Tibial nerve (tissue), 4 donors: ENCODE data around the gene CAPN13.

Experiments used
- CTCF ChIP-seq, 5 experiments: fragments of 200-600 bp in 3 of 5; fragments of 450-650 bp in 2 of 5; sonication (generic) in 3 of 5; IDR thresholded peaks; one replicate each; pipeline ENCODE4 v1.5.1; 2016 to 2019; ENCODE audit warnings: antibody characterized with exemption in 5 of 5, mild to moderate bottlenecking in 3 of 5, moderate library complexity in 2 of 5
- EP300 ChIP-seq, 2 donors: sonication (generic); formaldehyde crosslinking; IDR thresholded peaks; one replicate each; pipeline ENCODE4 v1.6.1; 2017; ENCODE audit warnings: antibody characterized with exemption in 2 of 2, mild to moderate bottlenecking in 1 of 2
- POLR2A ChIP-seq, 2 donors: fragments of 450-650 bp; IDR thresholded peaks; one replicate each; pipeline ENCODE4 v1.6.1; 2017; ENCODE audit warnings: antibody characterized with exemption in 2 of 2, mild to moderate bottlenecking in 2 of 2, moderate library complexity in 2 of 2

GRCh38 chr2:30706534-30707303 is 100.5 kb downstream of the CAPN13 start:
- TF ChIP-seq CTCF (IDR thresholded peaks at IDR 0.05): peak; percentile 61 to 79 (median 73)
- no peak for TF ChIP-seq EP300 (IDR thresholded peaks at IDR 0.05)
- TF ChIP-seq POLR2A (IDR thresholded peaks at IDR 0.05): no peak
